ENCODE data around the gene ADAM19.

ADAM19 gene

GRCh38 chr5:157575381-157576020 is at the start of gene ADAM19:
ADAM19 (minus strand) TSS chr5:157575775; CDS start chr5:157575696, 79 bp downstream.
- no peak for DNase-seq

GRCh38 chr5:157624144-157624543 is 48.6 kb upstream of the ADAM19 start:
- no peak for DNase-seq

- no peak for DNase-seq
Observed at GRCh38 chr5:157620776-157621175, 45.2 kb upstream of the ADAM19 start.

GRCh38 chr5:157618191-157618765 is 42.7 kb upstream of the ADAM19 start:
- no peak for DNase-seq

GRCh38 chr5:157616785-157617184 is 41.2 kb upstream of the ADAM19 start:
- DNase-seq = no peak

GRCh38 chr5:157613385-157614245 is 38.0 kb upstream of the ADAM19 start:
- DNase-seq = no peak

- no peak for DNase-seq
Observed at GRCh38 chr5:157612581-157612980, 37.0 kb upstream of the ADAM19 start.

GRCh38 chr5:157611571-157612476 is 36.2 kb upstream of the ADAM19 start:
- no peak for DNase-seq

- DNase-seq = no peak
Observed at GRCh38 chr5:157610990-157611389, 35.4 kb upstream of the ADAM19 start.

- no peak for DNase-seq
Observed at GRCh38 chr5:157608972-157609565, 33.5 kb upstream of the ADAM19 start.

- DNase-seq = peak; percentile 90
Observed at GRCh38 chr5:157607371-157608161, 32.0 kb upstream of the ADAM19 start.

GRCh38 chr5:157606046-157606445 is 30.5 kb upstream of the ADAM19 start:
- DNase-seq = no peak

- DNase-seq = no peak
Observed at GRCh38 chr5:157603333-157604190, 28.0 kb upstream of the ADAM19 start.

GRCh38 chr5:157602505-157602904 is 26.9 kb upstream of the ADAM19 start:
- no peak for DNase-seq

GRCh38 chr5:157600252-157600651 is 24.7 kb upstream of the ADAM19 start:
- no peak for DNase-seq

GRCh38 chr5:157599565-157599964 is 24.0 kb upstream of the ADAM19 start:
- DNase-seq = no peak

GRCh38 chr5:157598350-157598936 is 22.9 kb upstream of the ADAM19 start:
- no peak for DNase-seq

GRCh38 chr5:157597277-157597676 is 21.7 kb upstream of the ADAM19 start:
- DNase-seq = no peak

GRCh38 chr5:157596487-157596886 is 20.9 kb upstream of the ADAM19 start:
- no peak for DNase-seq

Data from islet precursor cell (in vitro differentiated cells).